Endothelial cell of umbilical vein (primary cell): ENCODE measurements around the gene CTSE.

ENCODE experiments used
- EZH2 ChIP-seq: IDR thresholded peaks from 2 replicates; pipeline ENCODE4 v1.6.1; 2012; ENCODE audit warnings: borderline replicate concordance, low read depth, mild to moderate bottlenecking, moderate library complexity, low read length, inconsistent platforms; ENCODE audit not compliant: severe bottlenecking
- FOS ChIP-seq: IDR thresholded peaks from 2 replicates; pipeline ENCODE4 v1.6.1; 2011; ENCODE audit warnings: mild to moderate bottlenecking, low read length, moderate library complexity, borderline replicate concordance; ENCODE audit not compliant: insufficient read depth
- GATA2 ChIP-seq: IDR thresholded peaks from 2 replicates; pipeline ENCODE4 v1.7.0; 2011; ENCODE audit warnings: low read depth, mild to moderate bottlenecking, moderate library complexity, mixed read lengths, low read length; ENCODE audit not compliant: insufficient read length, insufficient read depth
- JUN ChIP-seq: IDR thresholded peaks from 2 replicates; pipeline ENCODE4 v1.6.1; 2011; ENCODE audit warnings: borderline replicate concordance, low read depth; ENCODE audit not compliant: insufficient read length, insufficient read depth
- MAX ChIP-seq: IDR thresholded peaks from 2 replicates; pipeline ENCODE4 v1.6.1; 2011; ENCODE audit not compliant: insufficient read depth, insufficient read length
- MYC ChIP-seq: IDR thresholded peaks from one replicate; pipeline ENCODE4 v1.6.1; 2011; ENCODE audit warnings: mild to moderate bottlenecking, low read depth, low read length
- POLR2A ChIP-seq: IDR thresholded peaks from 2 replicates; pipeline ENCODE4 v1.6.1; 2012; ENCODE audit warnings: low read depth, mild to moderate bottlenecking, control low read depth, low read length
- POLR2AphosphoS5 ChIP-seq: IDR thresholded peaks from 2 replicates; pipeline ENCODE4 v1.6.1; 2012; ENCODE audit warnings: low read depth, mild to moderate bottlenecking, control low read depth, low read length, moderate library complexity; ENCODE audit not compliant: insufficient read depth
- TF ChIP-seq, protein P1 (sequence below), 2 donors: IDR thresholded peaks; 1 replicate in 1 of 2; 2 replicates in 1 of 2; pipeline ENCODE4 v1.5.1; 2011; ENCODE audit warnings: low read length in 2 of 2, mild to moderate bottlenecking in 2 of 2, moderate library complexity in 2 of 2, control low read depth in 1 of 2, inconsistent platforms in 1 of 2, low read depth in 1 of 2; ENCODE audit not compliant: insufficient read depth in 1 of 2; ENCODE audit errors: extremely low read depth in 1 of 2

DNA sequence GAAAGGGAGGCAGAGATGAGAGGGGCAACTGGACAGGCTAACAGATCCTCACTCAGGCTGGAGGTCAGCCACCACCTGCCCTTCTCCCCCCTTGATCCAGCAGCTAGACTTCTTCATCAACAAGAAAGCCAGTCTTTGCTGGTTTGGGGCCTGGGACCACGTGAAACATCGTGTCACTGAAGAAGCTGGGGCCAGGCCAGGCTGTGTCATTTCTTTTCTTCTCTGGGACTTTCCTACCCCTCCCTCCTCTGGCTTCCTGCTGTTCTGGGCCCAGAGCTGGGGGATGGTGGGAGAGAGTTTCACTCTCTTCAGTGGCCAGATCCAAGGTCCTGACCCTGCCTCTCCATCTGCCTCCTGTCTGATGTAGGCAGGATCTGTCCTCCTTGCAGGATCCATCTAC is 62.3 kb downstream of the CTSE start:
- TF ChIP-seq, protein P1, sequence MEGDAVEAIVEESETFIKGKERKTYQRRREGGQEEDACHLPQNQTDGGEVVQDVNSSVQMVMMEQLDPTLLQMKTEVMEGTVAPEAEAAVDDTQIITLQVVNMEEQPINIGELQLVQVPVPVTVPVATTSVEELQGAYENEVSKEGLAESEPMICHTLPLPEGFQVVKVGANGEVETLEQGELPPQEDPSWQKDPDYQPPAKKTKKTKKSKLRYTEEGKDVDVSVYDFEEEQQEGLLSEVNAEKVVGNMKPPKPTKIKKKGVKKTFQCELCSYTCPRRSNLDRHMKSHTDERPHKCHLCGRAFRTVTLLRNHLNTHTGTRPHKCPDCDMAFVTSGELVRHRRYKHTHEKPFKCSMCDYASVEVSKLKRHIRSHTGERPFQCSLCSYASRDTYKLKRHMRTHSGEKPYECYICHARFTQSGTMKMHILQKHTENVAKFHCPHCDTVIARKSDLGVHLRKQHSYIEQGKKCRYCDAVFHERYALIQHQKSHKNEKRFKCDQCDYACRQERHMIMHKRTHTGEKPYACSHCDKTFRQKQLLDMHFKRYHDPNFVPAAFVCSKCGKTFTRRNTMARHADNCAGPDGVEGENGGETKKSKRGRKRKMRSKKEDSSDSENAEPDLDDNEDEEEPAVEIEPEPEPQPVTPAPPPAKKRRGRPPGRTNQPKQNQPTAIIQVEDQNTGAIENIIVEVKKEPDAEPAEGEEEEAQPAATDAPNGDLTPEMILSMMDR (IDR thresholded peaks at IDR 0.05; ENCODE audit: extremely low read depth in 1 of 2, insufficient read depth in 1 of 2, low read depth in 1 of 2, low read length in 2 of 2): no peak
- TF ChIP-seq POLR2A (no peak), EZH2 (no peak), POLR2AphosphoS5 (no peak), FOS (no peak), MAX (no peak), JUN (no peak), GATA2 (no peak), MYC (no peak)
